HEK293T (cell line): ENCODE data around the gene NBEA.

Experiments used
- CTCF ChIA-PET: fragments of 350-600 bp; formaldehyde crosslinking; extraction: SDS; loops from one replicate; lab custom pipeline; 2021; ENCODE audit warnings: antibody characterized with exemption, inconsistent platforms; lab: Yijun Ruan, JAX
- POLR2A ChIA-PET: fragments of 350-600 bp; formaldehyde crosslinking; extraction: SDS; loops from one replicate; lab custom pipeline; 2020; ENCODE audit warnings: antibody characterized with exemption, inconsistent platforms; lab: Yijun Ruan, JAX
- DNase-seq: peaks from one replicate; pipeline ENCODE4 v3.0.0; 2012; ENCODE audit warnings: mixed read lengths; ENCODE audit errors: extremely low spot score
- ARNT ChIP-seq: fragments of 450-650 bp; IDR thresholded peaks from 2 replicates; pipeline ENCODE4 v1.6.1; 2017; ENCODE audit warnings: mild to moderate bottlenecking
- BHLHE40 ChIP-seq: fragments of 450-650 bp; IDR thresholded peaks from 2 replicates; pipeline ENCODE4 v1.6.1; 2016; ENCODE audit warnings: mild to moderate bottlenecking, moderate library complexity, borderline replicate concordance
- CTBP1 ChIP-seq: fragments of 450-650 bp; IDR thresholded peaks from 2 replicates; pipeline ENCODE4 v1.6.1; 2016; ENCODE audit warnings: borderline replicate concordance
- ELF4 ChIP-seq: fragments of 450-650 bp; IDR thresholded peaks from 2 replicates; pipeline ENCODE4 v1.6.1; 2017; ENCODE audit warnings: antibody characterized with exemption
- FOXA1 ChIP-seq: fragments of 450-650 bp; IDR thresholded peaks from 2 replicates; pipeline ENCODE4 v1.6.1; 2016; ENCODE audit warnings: mild to moderate bottlenecking
- FOXK2 ChIP-seq: fragments of 450-650 bp; IDR thresholded peaks from 2 replicates; pipeline ENCODE4 v1.6.1; 2016; ENCODE audit warnings: mild to moderate bottlenecking
- FOXM1 ChIP-seq: fragments of 450-650 bp; IDR thresholded peaks from 2 replicates; pipeline ENCODE4 v1.6.1; 2017; ENCODE audit warnings: mild to moderate bottlenecking, borderline replicate concordance
- HDGF ChIP-seq: fragments of 450-650 bp; IDR thresholded peaks from 2 replicates; pipeline ENCODE4 v1.6.1; 2017; ENCODE audit warnings: antibody characterized with exemption, borderline replicate concordance
- L3MBTL2 ChIP-seq: fragments of 450-650 bp; conservative IDR thresholded peaks from 2 replicates; pipeline ENCODE4 v1.6.1; 2016; ENCODE audit warnings: mild to moderate bottlenecking
- LEF1 ChIP-seq: fragments of 450-650 bp; IDR thresholded peaks from 2 replicates; pipeline ENCODE4 v1.6.1; 2017; ENCODE audit warnings: mild to moderate bottlenecking, borderline replicate concordance
- NFRKB ChIP-seq: fragments of 450-650 bp; IDR thresholded peaks from 2 replicates; pipeline ENCODE4 v1.6.1; 2016; ENCODE audit warnings: mild to moderate bottlenecking, moderate library complexity
- SP1 ChIP-seq: fragments of 450-650 bp; IDR thresholded peaks from 2 replicates; pipeline ENCODE4 v1.6.1; 2017
- SUZ12 ChIP-seq: fragments of 450-650 bp; IDR thresholded peaks from 2 replicates; pipeline ENCODE4 v1.6.1; 2016; ENCODE audit warnings: mild to moderate bottlenecking
- TARDBP ChIP-seq: fragments of 450-650 bp; IDR thresholded peaks from 2 replicates; pipeline ENCODE4 v1.6.1; 2016
- ZNF384 ChIP-seq: fragments of 450-650 bp; IDR thresholded peaks from 2 replicates; pipeline ENCODE4 v1.6.1; 2016
- TF ChIP-seq, protein P1 (sequence below): fragments of 450-650 bp; IDR thresholded peaks from 2 replicates; pipeline ENCODE4 v1.6.1; 2016

Gene NBEA

DNA sequence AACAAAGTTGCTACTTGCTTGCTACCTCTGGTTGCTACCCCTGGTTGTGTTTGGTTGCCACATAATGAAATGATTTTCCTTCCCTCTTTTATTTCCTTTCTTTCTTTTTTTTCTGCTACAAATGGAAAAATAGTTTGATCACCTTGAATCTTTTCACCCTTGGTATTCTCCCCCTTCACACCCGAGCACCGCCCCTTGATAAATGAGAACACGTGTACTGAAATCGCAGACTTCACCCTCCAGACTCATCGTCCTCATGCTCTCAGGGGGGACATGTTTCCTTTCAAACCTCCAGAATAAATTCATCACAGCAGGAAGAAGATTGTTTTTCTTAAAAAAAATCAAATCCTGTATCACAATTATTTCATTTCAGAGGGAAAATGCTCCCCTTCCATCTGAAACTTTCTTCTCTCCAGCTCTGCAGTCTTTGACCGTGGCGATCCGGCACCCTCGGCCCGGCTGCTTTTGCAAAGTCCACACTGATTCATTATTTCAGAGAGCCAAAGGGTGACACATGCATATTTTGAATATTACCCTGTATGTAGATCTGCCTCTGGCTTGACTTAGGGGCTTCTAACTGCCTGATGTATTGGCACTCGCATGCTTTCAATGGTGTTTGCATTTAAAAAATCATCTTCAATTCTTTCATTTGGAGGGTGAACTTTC lies 757.0 kb downstream of the NBEA start:
- no peak for DNase-seq
- TF ChIP-seq CTBP1 (no peak), HDGF (no peak), SP1 (no peak), ARNT (no peak)
- TF ChIP-seq, protein P1, sequence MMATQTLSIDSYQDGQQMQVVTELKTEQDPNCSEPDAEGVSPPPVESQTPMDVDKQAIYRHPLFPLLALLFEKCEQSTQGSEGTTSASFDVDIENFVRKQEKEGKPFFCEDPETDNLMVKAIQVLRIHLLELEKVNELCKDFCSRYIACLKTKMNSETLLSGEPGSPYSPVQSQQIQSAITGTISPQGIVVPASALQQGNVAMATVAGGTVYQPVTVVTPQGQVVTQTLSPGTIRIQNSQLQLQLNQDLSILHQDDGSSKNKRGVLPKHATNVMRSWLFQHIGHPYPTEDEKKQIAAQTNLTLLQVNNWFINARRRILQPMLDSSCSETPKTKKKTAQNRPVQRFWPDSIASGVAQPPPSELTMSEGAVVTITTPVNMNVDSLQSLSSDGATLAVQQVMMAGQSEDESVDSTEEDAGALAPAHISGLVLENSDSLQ = no peak
- ChIA-PET POLR2A (no interaction called here), CTCF (no interaction called here)

GRCh38 chr13:35699825-35700510 lies 757.9 kb downstream of the NBEA start:
- ChIA-PET POLR2A (no interaction called here), CTCF (no interaction called here)
- DNase-seq = no peak
- TF ChIP-seq FOXA1 (no peak), ARNT (peak; percentile 92), CTBP1 (no peak), SP1 (no peak)
- TF ChIP-seq, protein P1 = no peak

- TF ChIP-seq, protein P1 = no peak
- TF ChIP-seq ARNT (no peak), LEF1 (no peak), FOXK2 (no peak), L3MBTL2 (no peak), SUZ12 (no peak), FOXA1 (no peak), HDGF (no peak), BHLHE40 (no peak), SP1 (no peak), CTBP1 (no peak), NFRKB (no peak), TARDBP (no peak), FOXM1 (no peak), ELF4 (no peak)
Measured at GRCh38 chr13:35700671-35701070, 758.6 kb downstream of the NBEA start.

GRCh38 chr13:35702316-35702715 lies 760.2 kb downstream of the NBEA start:
- no peak for DNase-seq
- ChIA-PET POLR2A (no interaction called here), CTCF (interaction anchor here (0.6 kb wide), 1 partner anchor 50 kb away, joined by 7 read pairs; no protein-coding TSS in a partner anchor)
- TF ChIP-seq FOXA1 (no peak), CTBP1 (no peak), FOXK2 (no peak), HDGF (no peak), SUZ12 (no peak), FOXM1 (no peak), LEF1 (no peak), ZNF384 (no peak), ELF4 (no peak)
- TF ChIP-seq, protein P1 = no peak

More at GRCh38 chr13:35700671-35701070, 758.6 kb downstream of the NBEA start:
- no peak for DNase-seq
- POLR2A ChIA-PET = no interaction called here
- CTCF ChIA-PET = no interaction called here

GRCh38 chr13:35703061-35703460 lies 761.0 kb downstream of the NBEA start:
- no peak for DNase-seq
- TF ChIP-seq FOXM1 = no peak
- no peak for TF ChIP-seq SP1
- TF ChIP-seq, protein P1 = no peak
- no peak for TF ChIP-seq CTBP1
- no peak for TF ChIP-seq ELF4
- TF ChIP-seq FOXK2 = no peak
- no peak for TF ChIP-seq BHLHE40
- TF ChIP-seq TARDBP = no peak
- TF ChIP-seq HDGF = no peak
- no peak for TF ChIP-seq SUZ12
- no peak for TF ChIP-seq ARNT
- no peak for TF ChIP-seq L3MBTL2
- TF ChIP-seq NFRKB = no peak
- TF ChIP-seq FOXA1 = no peak
- no peak for TF ChIP-seq ZNF384
- TF ChIP-seq LEF1 = no peak
- ChIA-PET POLR2A (no interaction called here), CTCF (no interaction called here)
